Body of pancreas (tissue), 4 donors: ENCODE measurements around the gene XRCC3. TPM values are rescaled to one million over a fixed set of nuclear protein-coding genes. Genes with fewer than 3 reads are reported as not detected.

Experiments
- ATAC-seq: fragments of 150-250 bp; one replicate; pipeline ENCODE4 v1.9.1; 2016
- DNase-seq, 4 donors: peaks; one replicate each; pipeline ENCODE4 v3.0.0-alpha.2; 2019
- H3K27ac ChIP-seq, 4 donors: fragments of 200-600 bp; sonication (generic); 1 replicate in 3 of 4; 2 replicates in 1 of 4; pipeline versions ENCODE4 v1.5.1 to v1.6.1; 2016 to 2019; ENCODE audit warnings: mild to moderate bottlenecking in 1 of 4, mixed read lengths in 1 of 4, moderate library complexity in 1 of 4
- H3K27me3 ChIP-seq, 2 donors: fragments of 200-600 bp; sonication (generic); one replicate each; pipeline ENCODE4 v1.6.0; 2016; ENCODE audit warnings: mild to moderate bottlenecking in 1 of 2
- H3K36me3 ChIP-seq, 2 donors: fragments of 200-600 bp; sonication (generic); replicated peaks in 1 of 2; 2 replicates each; pipeline ENCODE4 v1.5.1; 2016; ENCODE audit warnings: low read depth in 2 of 2; ENCODE audit not compliant: insufficient read depth in 1 of 2
- H3K4me1 ChIP-seq: fragments of 200-600 bp; sonication (generic); one replicate; pipeline ENCODE4 v1.6.0; 2016
- H3K4me3 ChIP-seq, 2 donors: fragments of 200-600 bp; sonication (generic); 1 replicate in 1 of 2; 2 replicates in 1 of 2; pipeline ENCODE4 v1.5.1; 2016 to 2019
- H3K9me3 ChIP-seq, 3 donors: fragments of 200-600 bp; sonication (generic); 1 replicate in 2 of 3; 2 replicates in 1 of 3; pipeline ENCODE4 v1.5.1; 2016
- CTCF ChIP-seq, 7 experiments: fragments of 450-650 bp in 4 of 7; fragments of 200-600 bp in 3 of 7; sonication (generic) in 3 of 7; IDR thresholded peaks; one replicate each; pipeline ENCODE4 v1.5.1; 2016 to 2019; ENCODE audit warnings: antibody characterized with exemption in 7 of 7
- POLR2A ChIP-seq, 3 donors: fragments of 450-650 bp; IDR thresholded peaks; one replicate each; pipeline ENCODE4 v1.6.1; 2016; ENCODE audit warnings: antibody characterized with exemption in 3 of 3, mild to moderate bottlenecking in 2 of 3
- WGBS, 2 donors: methylation state at CpG; one replicate each; pipeline ENCODE4 v1.1.5; 2017; 5-methylcytosine and 5-hydroxymethylcytosine counted together
- intact Hi-C: fragments of 100-400 bp; cut with DNase I; formaldehyde crosslinking; loops from one replicate; pipeline ENCODE4 v1.15.1; 2023
- total RNA-seq, 2 donors: library from RNA; depleted of rRNA; stranded (reverse); fragments of >200 nt; gene quantifications; one replicate each; pipeline ENCODE4 v1.1.0, GENCODE V29; 2016

XRCC3 gene
- total RNA-seq, 2 donors from 2014 or later, result 3.9 to 5.6 TPM

DNA sequence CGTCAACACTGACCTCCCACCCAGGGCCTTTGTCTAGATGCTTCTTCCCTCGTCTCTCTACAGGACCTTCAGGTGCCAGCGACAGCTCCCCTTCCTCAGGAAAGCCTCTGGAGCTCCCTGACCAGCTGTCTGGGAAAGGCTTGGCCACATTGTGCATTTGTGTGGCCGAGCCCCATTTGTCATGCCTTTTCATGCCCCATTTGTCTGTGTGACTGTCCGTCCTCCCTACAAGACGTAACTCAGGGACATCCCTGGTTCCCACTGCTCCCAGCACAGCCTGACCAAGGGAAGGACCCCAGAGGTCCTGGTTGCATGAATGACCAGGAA is 24.2 kb upstream of the XRCC3 start:
- Histone ChIP-seq H3K36me3 (peaks cover 0 to 23% of the 10 kb centered on the region in 2 donors), H3K9me3 (no peaks in the 10 kb centered on the region), H3K4me3 (no peak overlapping the region), H3K4me1 (no peaks in the 10 kb centered on the region), H3K27me3 (no peaks in the 10 kb centered on the region), H3K27ac (no peak overlapping the region)
- intact Hi-C loops, result no loop called here
- no peak for ATAC-seq
- TF ChIP-seq POLR2A (IDR thresholded peaks at IDR 0.05), result no peak
- no peak for TF ChIP-seq CTCF (IDR thresholded peaks at IDR 0.05)
- 90 to 96% methylated on average over 5 to 6 of the region's 6 CpGs for WGBS, 2 donors
- DNase-seq, result no peak

GRCh38 chr14:103738701-103739451 is 23.6 kb upstream of the XRCC3 start:
- Histone ChIP-seq H3K4me1 (no peaks in the 10 kb centered on the region), H3K27me3 (no peaks in the 10 kb centered on the region), H3K9me3 (no peaks in the 10 kb centered on the region), H3K27ac (no peak overlapping the region), H3K4me3 (no peak overlapping the region), H3K36me3 (peaks cover 0 to 26% of the 10 kb centered on the region in 2 donors)
- intact Hi-C loops, result no loop called here
- WGBS, 2 donors, result 86 to 93% methylated on average over 18 to 33 of the region's 34 CpGs
- ATAC-seq, result no peak
- DNase-seq, result no peak
- TF ChIP-seq CTCF (IDR thresholded peaks at IDR 0.05) (no peak), POLR2A (IDR thresholded peaks at IDR 0.05) (no peak)

DNA sequence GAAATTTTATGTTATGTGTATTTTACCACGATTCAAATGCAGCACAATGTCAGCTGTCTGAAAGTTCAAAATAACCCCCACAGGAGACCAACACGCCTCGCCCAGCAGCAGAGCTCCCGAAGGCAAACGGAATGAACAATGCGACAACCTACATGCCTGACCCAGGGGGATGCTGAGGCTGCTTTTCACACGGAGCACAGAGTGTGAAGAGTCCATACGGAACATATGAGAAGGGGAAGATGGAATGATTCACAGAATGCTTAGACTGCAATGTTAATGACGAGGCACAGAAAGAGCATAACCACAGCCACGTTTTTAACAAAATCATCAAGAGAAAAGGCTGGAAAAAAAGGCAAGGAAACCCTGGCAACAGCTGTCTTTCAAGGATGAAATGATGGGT is 22.9 kb upstream of the XRCC3 start:
- H3K36me3 ChIP-seq, result peaks cover 0 to 31% of the 10 kb centered on the region in 2 donors
- DNase-seq, result no peak
- no peak for ATAC-seq
- no peaks in the 10 kb centered on the region for H3K4me1 ChIP-seq
- TF ChIP-seq POLR2A (IDR thresholded peaks at IDR 0.05) (no peak), CTCF (IDR thresholded peaks at IDR 0.05) (no peak)
- H3K4me3 ChIP-seq, result no peak overlapping the region
- H3K27ac ChIP-seq, result no peak overlapping the region
- WGBS, 2 donors, result 79 to 84% methylated on average over 10 of the region's 10 CpGs
- intact Hi-C loops, result no loop called here
- H3K9me3 ChIP-seq, result no peaks in the 10 kb centered on the region
- H3K27me3 ChIP-seq, result no peaks in the 10 kb centered on the region

- intact Hi-C loops, result no loop called here
- DNase-seq (no peak), ATAC-seq (no peak)
- no peak for TF ChIP-seq CTCF (IDR thresholded peaks at IDR 0.05)
- no peak for TF ChIP-seq POLR2A (IDR thresholded peaks at IDR 0.05)
- WGBS, 2 donors, result 85 to 86% methylated on average over 14 to 16 of the region's 16 CpGs
- no peaks in the 10 kb centered on the region for H3K4me1 ChIP-seq
- H3K9me3 ChIP-seq, result no peaks in the 10 kb centered on the region
- peaks cover 0 to 33% of the 10 kb centered on the region in 2 donors for H3K36me3 ChIP-seq
- no peak overlapping the region for H3K27ac ChIP-seq
- H3K4me3 ChIP-seq, result no peak overlapping the region
- H3K27me3 ChIP-seq, result no peaks in the 10 kb centered on the region
Observed at GRCh38 chr14:103737432-103738045, 22.3 kb upstream of the XRCC3 start.
